Mesothelial cell of epicardium (in vitro differentiated cells): ENCODE data around the gene AUTS2. TPM values are rescaled to one million over a fixed set of nuclear protein-coding genes. Genes with fewer than 3 reads are reported as not detected.

ENCODE experiments used
- DNase-seq, 2 experiments: peaks; one replicate each; pipeline ENCODE4 v3.0.0; 2021; ENCODE audit warnings: low spot score in 2 of 2; ENCODE audit not compliant: unreplicated experiment in 2 of 2
- H3K27ac Mint-ChIP-seq: 2 replicates; pipeline ENCODE4 v1.8.0; 2021; ENCODE audit warnings: mixed read lengths
- H3K27me3 Mint-ChIP-seq: 2 replicates; pipeline ENCODE4 v1.8.0; 2021; ENCODE audit warnings: low read depth, mixed read lengths
- H3K36me3 Mint-ChIP-seq: 2 replicates; pipeline ENCODE4 v1.8.0; 2021; ENCODE audit warnings: mixed read lengths
- H3K4me1 Mint-ChIP-seq: 2 replicates; pipeline ENCODE4 v1.8.0; 2021; ENCODE audit warnings: mixed read lengths
- H3K4me3 Mint-ChIP-seq: 2 replicates; pipeline ENCODE4 v1.8.0; 2021; ENCODE audit warnings: mild to moderate bottlenecking, moderate library complexity, mixed read lengths
- H3K9me3 Mint-ChIP-seq: 2 replicates; pipeline ENCODE4 v1.8.0; 2021; ENCODE audit warnings: mixed read lengths
- total RNA-seq: library from RNA; stranded (reverse); gene quantifications from 3 replicates; pipeline ENCODE4 v1.2.1, GENCODE V29; 2021
- TF ChIP-seq, protein P1 (sequence below): fragments of 200-600 bp; sonication (generic); IDR thresholded peaks from one replicate; pipeline ENCODE4 v1.5.0; 2021; ENCODE audit warnings: antibody characterized with exemption; ENCODE audit not compliant: unreplicated experiment

AUTS2 gene
- total RNA-seq, 1 donor from 2014 or later, result 135 TPM

DNA sequence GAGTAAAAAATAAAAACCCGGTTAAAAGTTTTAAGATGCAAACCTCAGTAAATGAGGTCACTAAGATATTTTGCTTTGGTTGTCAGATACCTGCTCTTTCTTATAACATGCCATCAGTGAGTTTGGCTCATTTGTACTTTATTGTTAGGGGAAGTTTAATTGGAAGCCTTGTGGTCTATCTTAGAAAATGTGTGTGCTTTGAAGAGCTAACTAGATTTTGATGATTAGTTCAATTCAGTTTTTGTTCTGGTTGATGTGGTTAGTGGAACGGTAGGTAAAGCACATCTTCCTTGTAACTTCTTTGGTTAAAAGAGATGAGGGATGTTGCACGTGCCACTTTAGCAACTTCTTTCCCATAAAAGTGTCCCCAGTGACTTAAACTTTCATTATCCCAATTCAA is 1180.3 kb downstream of the AUTS2 start:
- H3K4me3 Mint-ChIP-seq, result no peak overlapping the region
- no peaks in the 10 kb centered on the region for H3K27me3 Mint-ChIP-seq
- H3K4me1 Mint-ChIP-seq, result peaks cover 7% of the 10 kb centered on the region
- no peak for DNase-seq
- H3K27ac Mint-ChIP-seq, result no peak overlapping the region
- peaks cover 70% of the 10 kb centered on the region for H3K36me3 Mint-ChIP-seq
- TF ChIP-seq, protein P1, sequence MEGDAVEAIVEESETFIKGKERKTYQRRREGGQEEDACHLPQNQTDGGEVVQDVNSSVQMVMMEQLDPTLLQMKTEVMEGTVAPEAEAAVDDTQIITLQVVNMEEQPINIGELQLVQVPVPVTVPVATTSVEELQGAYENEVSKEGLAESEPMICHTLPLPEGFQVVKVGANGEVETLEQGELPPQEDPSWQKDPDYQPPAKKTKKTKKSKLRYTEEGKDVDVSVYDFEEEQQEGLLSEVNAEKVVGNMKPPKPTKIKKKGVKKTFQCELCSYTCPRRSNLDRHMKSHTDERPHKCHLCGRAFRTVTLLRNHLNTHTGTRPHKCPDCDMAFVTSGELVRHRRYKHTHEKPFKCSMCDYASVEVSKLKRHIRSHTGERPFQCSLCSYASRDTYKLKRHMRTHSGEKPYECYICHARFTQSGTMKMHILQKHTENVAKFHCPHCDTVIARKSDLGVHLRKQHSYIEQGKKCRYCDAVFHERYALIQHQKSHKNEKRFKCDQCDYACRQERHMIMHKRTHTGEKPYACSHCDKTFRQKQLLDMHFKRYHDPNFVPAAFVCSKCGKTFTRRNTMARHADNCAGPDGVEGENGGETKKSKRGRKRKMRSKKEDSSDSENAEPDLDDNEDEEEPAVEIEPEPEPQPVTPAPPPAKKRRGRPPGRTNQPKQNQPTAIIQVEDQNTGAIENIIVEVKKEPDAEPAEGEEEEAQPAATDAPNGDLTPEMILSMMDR, result no peak
- no peaks in the 10 kb centered on the region for H3K9me3 Mint-ChIP-seq

DNA sequence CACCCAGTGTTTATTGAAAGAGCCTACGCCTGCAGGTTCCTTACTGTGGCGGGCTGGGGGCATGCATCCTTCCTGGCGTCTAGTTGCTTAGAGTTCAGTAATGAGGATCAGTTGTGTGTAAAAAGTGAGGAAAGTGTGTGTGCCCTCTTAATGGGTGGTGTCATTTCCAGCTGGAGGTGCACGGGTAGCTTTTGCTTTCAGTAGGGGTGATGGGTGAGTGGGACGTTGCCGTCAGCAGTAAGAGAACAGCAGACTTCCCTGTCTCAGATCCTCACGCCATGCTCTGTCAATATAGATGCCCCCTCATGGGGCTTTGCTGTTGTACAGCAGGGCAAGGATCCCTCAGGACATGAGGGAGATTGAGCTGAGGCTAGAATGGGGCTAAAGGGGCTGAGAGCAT is 1181.0 kb downstream of the AUTS2 start:
- TF ChIP-seq, protein P1, result no peak
- no peaks in the 10 kb centered on the region for H3K27me3 Mint-ChIP-seq
- no peak overlapping the region for H3K4me3 Mint-ChIP-seq
- DNase-seq, result no peak
- H3K36me3 Mint-ChIP-seq, result peaks cover 69% of the 10 kb centered on the region
- H3K9me3 Mint-ChIP-seq, result no peaks in the 10 kb centered on the region
- H3K27ac Mint-ChIP-seq, result no peak overlapping the region
- H3K4me1 Mint-ChIP-seq, result peaks cover 3% of the 10 kb centered on the region

DNA sequence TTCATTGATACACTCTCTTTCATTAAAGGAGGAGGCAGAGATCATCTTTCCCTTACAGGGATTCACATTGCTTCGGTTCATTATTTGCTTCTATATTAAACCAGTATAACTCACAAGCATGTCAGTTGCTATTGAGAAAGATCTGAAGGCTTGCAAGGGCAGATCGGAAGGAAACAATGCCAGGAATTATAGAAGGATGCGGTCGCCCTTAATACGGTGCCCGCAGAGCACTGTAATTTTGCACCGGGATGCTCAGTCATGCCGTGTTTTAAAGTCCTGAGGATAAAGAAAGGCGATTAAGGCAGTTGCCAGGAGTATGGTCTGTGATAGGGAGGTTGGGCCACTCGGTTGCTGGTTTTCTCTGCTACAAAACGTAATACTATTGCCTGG is 1183.6 kb downstream of the AUTS2 start:
- TF ChIP-seq, protein P1, result no peak
- H3K9me3 Mint-ChIP-seq, result no peaks in the 10 kb centered on the region
- no peak overlapping the region for H3K4me3 Mint-ChIP-seq
- peaks cover 76% of the 10 kb centered on the region for H3K36me3 Mint-ChIP-seq
- DNase-seq, result no peak
- no peaks in the 10 kb centered on the region for H3K27me3 Mint-ChIP-seq
- H3K4me1 Mint-ChIP-seq, result no peaks in the 10 kb centered on the region
- no peak overlapping the region for H3K27ac Mint-ChIP-seq

DNA sequence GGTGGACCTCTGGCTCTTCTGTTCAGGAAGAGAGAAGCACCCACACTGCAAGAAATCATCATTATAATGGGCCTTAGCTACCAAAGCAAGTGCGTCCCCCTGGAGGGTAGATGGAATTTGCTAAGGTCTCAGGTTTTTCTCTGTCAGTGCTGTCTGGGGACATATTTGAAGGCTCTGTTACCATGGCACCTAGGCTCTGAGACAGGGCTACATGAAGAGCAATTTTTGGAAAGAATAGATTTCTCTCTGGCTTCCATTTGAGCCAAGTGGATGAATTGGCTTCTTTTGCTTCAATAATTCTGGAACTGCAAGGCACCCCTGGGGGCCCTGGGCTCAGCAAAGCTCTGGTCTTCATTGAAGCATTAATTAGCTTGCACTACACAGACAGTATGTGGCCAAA is 1184.5 kb downstream of the AUTS2 start:
- Mint-ChIP-seq H3K36me3 (peaks cover 77% of the 10 kb centered on the region), H3K27me3 (no peaks in the 10 kb centered on the region), H3K27ac (no peak overlapping the region), H3K4me3 (no peak overlapping the region), H3K9me3 (no peaks in the 10 kb centered on the region), H3K4me1 (peaks cover 6% of the 10 kb centered on the region)
- DNase-seq, result no peak
- TF ChIP-seq, protein P1, result no peak

DNA sequence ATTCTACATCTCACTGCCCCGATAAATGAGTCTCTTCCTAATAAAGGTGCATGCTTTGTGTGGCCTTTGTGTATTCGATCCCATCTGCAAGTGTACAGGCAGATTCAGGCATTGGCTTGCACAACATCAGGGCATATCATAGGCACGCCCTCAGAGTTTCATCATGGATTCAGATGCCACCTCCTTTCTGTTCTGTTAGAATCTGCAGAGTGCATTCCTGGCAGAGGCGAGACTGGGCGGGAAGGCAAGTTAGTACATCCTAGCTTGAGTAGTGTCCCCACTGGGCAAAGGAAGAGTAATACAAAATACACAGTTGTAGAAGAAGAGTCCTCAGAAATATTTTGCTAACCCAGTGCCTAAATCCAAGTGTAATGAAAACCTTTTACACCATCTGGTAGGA is 1187.2 kb downstream of the AUTS2 start:
- Mint-ChIP-seq H3K36me3 (peaks cover 76% of the 10 kb centered on the region), H3K9me3 (no peaks in the 10 kb centered on the region), H3K27me3 (no peaks in the 10 kb centered on the region), H3K4me3 (no peak overlapping the region), H3K27ac (no peak overlapping the region), H3K4me1 (peaks cover 14% of the 10 kb centered on the region)
- DNase-seq, result no peak
- TF ChIP-seq, protein P1, result no peak

DNA sequence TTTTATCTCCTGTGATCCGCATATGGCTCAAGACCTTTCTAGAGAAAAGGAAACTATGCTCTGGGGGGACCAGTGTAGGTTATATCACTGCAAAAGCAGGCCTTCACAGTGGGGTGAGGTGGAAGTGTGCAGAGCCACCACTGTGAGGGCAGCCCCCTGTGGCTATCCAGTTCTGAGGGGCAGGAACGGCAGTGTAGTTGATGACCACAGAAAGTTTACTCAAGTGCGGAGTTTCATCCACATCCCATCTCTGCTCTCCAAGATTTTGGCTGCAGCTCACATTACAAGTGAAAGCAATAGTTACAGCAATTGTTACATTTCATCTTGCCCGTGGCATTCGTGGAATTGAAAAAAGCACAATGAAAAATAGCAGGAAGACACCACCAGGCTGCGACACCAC is 1187.8 kb downstream of the AUTS2 start:
- peaks cover 15% of the 10 kb centered on the region for H3K4me1 Mint-ChIP-seq
- H3K27me3 Mint-ChIP-seq, result no peaks in the 10 kb centered on the region
- peaks cover 79% of the 10 kb centered on the region for H3K36me3 Mint-ChIP-seq
- H3K9me3 Mint-ChIP-seq, result no peaks in the 10 kb centered on the region
- DNase-seq, result no peak
- no peak overlapping the region for H3K27ac Mint-ChIP-seq
- no peak overlapping the region for H3K4me3 Mint-ChIP-seq
- TF ChIP-seq, protein P1, result no peak
